Measurements from ENCODE around the gene DRAXIN.

Gene DRAXIN

GRCh38 chr1:11691302-11691914, at the start of gene DRAXIN:
TSS of gene DRAXIN (plus strand) at chr1:11691710. CDS start at chr1:11706259, 14,549 bp downstream.
- DNase-seq: no peak

GRCh38 chr1:11641776-11642305, 49.7 kb upstream of the DRAXIN start:
- DNase-seq: no peak

- DNase-seq: peak; percentile 32 to 55 (median 46)
Measured at GRCh38 chr1:11642418-11643017, 49.0 kb upstream of the DRAXIN start.

GRCh38 chr1:11643782-11644181, 47.7 kb upstream of the DRAXIN start:
- DNase-seq: no peak

- DNase-seq: no peak
Measured at GRCh38 chr1:11645270-11645669, 46.2 kb upstream of the DRAXIN start.

GRCh38 chr1:11645670-11646265, 45.7 kb upstream of the DRAXIN start:
- peak; percentile 59 to 77 (median 76) for DNase-seq

- no peak for DNase-seq
Measured at GRCh38 chr1:11646317-11646716, 45.2 kb upstream of the DRAXIN start.

- no peak for DNase-seq
Measured at GRCh38 chr1:11647333-11647732, 44.2 kb upstream of the DRAXIN start.

- no peak for DNase-seq
Measured at GRCh38 chr1:11648039-11648438, 43.5 kb upstream of the DRAXIN start.

GRCh38 chr1:11648732-11649158, 42.8 kb upstream of the DRAXIN start:
- peak in 1 of 4 experiments; percentile 27 for DNase-seq

- DNase-seq: no peak
Measured at GRCh38 chr1:11649237-11649623, 42.3 kb upstream of the DRAXIN start.

GRCh38 chr1:11649624-11650330, 41.7 kb upstream of the DRAXIN start:
- no peak for DNase-seq

GRCh38 chr1:11650331-11650991, 41.0 kb upstream of the DRAXIN start:
- peak; percentile 33 to 66 (median 52) for DNase-seq

- DNase-seq: no peak
Measured at GRCh38 chr1:11651017-11651416, 40.5 kb upstream of the DRAXIN start.

- no peak for DNase-seq
Measured at GRCh38 chr1:11652203-11652780, 39.2 kb upstream of the DRAXIN start.

GRCh38 chr1:11653101-11653860, 38.2 kb upstream of the DRAXIN start:
- DNase-seq: no peak

GRCh38 chr1:11653861-11654136, 37.7 kb upstream of the DRAXIN start:
- DNase-seq: no peak

- peak in 2 of 4 experiments; percentile 46 to 64 for DNase-seq
Measured at GRCh38 chr1:11654137-11654938, 37.2 kb upstream of the DRAXIN start, which contains the start of the genes FBXO2 and FBXO44. TSS of gene FBXO2 (minus strand) at chr1:11654429. CDS start at chr1:11654340, 89 bp downstream. TSS of gene FBXO44 (plus strand) at chr1:11654877. CDS start at chr1:11655836, 959 bp downstream.

GRCh38 chr1:11654939-11655808, 36.3 kb upstream of the DRAXIN start:
- DNase-seq: no peak

GRCh38 chr1:11657654-11658053, 33.9 kb upstream of the DRAXIN start:
- DNase-seq: no peak

Measured in activated naive CD4-positive, alpha-beta T cell (primary cell).